ENCODE results near the gene RHOB.
"Not testable (repeated sequence)": the region's sequence is repeated elsewhere in the genome, so short reads cannot be mapped to it uniquely, and the experiment has no call there.

Gene RHOB

GRCh38 chr2:20456116-20456571, 9.3 kb downstream of the RHOB start:
- no peak for DNase-seq

GRCh38 chr2:20456636-20457426, 10.0 kb downstream of the RHOB start:
- DNase-seq = no peak

GRCh38 chr2:20457661-20458630, 11.1 kb downstream of the RHOB start:
- no peak for DNase-seq

- not testable (repeated sequence) for DNase-seq
Measured at GRCh38 chr2:20458737-20459484, 12.0 kb downstream of the RHOB start.

GRCh38 chr2:20465716-20466394, 19.0 kb downstream of the RHOB start:
- DNase-seq = no peak

GRCh38 chr2:20467789-20468548, 21.1 kb downstream of the RHOB start:
- no peak for DNase-seq

GRCh38 chr2:20468549-20469500, 22.0 kb downstream of the RHOB start:
- DNase-seq = no peak

- no peak for DNase-seq
Measured at GRCh38 chr2:20469595-20469994, 22.7 kb downstream of the RHOB start.

GRCh38 chr2:20470211-20470610, 23.3 kb downstream of the RHOB start:
- no peak for DNase-seq

- no peak for DNase-seq
Measured at GRCh38 chr2:20471148-20471547, 24.3 kb downstream of the RHOB start.

GRCh38 chr2:20471902-20472559, 25.2 kb downstream of the RHOB start:
- DNase-seq = no peak

- DNase-seq = no peak
Measured at GRCh38 chr2:20472569-20472968, 25.7 kb downstream of the RHOB start.

GRCh38 chr2:20473128-20473527, 26.3 kb downstream of the RHOB start:
- DNase-seq = no peak

GRCh38 chr2:20474757-20475566, 28.1 kb downstream of the RHOB start:
- DNase-seq = no peak

- DNase-seq = no peak
Measured at GRCh38 chr2:20475567-20475952, 28.7 kb downstream of the RHOB start.

GRCh38 chr2:20476481-20476880, 29.6 kb downstream of the RHOB start:
- no peak for DNase-seq

- DNase-seq = no peak
Measured at GRCh38 chr2:20476950-20477349, 30.1 kb downstream of the RHOB start.

- no peak for DNase-seq
Measured at GRCh38 chr2:20478961-20479360, 32.1 kb downstream of the RHOB start.

GRCh38 chr2:20479835-20480234, 33.0 kb downstream of the RHOB start:
- DNase-seq = no peak

All from CD4-positive, alpha-beta T cell treated with Interleukin-17A for 4 hours (primary cell).